IMR-90 (cell line): ENCODE measurements around the gene STXBP4. TPM values are rescaled to one million over a fixed set of nuclear protein-coding genes. Genes with fewer than 3 reads are reported as not detected.

Experiments used
- ATAC-seq: fragments of 200-7000 bp; cut with Tn5 transposase; 2 replicates; pipeline ENCODE4 v1.9.1; 2020; ENCODE audit warnings: low read depth, mild to moderate bottlenecking, moderate library complexity
- BruUV-seq: library from RNA; stranded (reverse); fragments of 400-500 nt; replicated peaks from 2 replicates; lab custom pipeline; 2021; lab: Mats Ljungman, UMichigan
- CTCF ChIA-PET: fragments of 300-600 bp; formaldehyde crosslinking; extraction: SDS; loops from one replicate; lab custom pipeline; 2021; ENCODE audit warnings: antibody characterized with exemption; lab: Yijun Ruan, JAX
- POLR2A ChIA-PET: fragments of 300-600 bp; sonication (Branson Sonifier 250); formaldehyde crosslinking; loops from one replicate; lab custom pipeline; 2022; ENCODE audit warnings: antibody characterized with exemption; ENCODE audit not compliant: unreplicated experiment; lab: Charles Lee
- DNase-seq: peaks from one replicate; pipeline ENCODE4 v3.0.0; 2013
- H2AFZ ChIP-seq: replicated peaks from 2 replicates; pipeline ENCODE3; 2013; ENCODE audit warnings: low read length, mild to moderate bottlenecking; ENCODE audit not compliant: poor library complexity
- H2AK5ac ChIP-seq: 2 replicates; pipeline ENCODE4 v1.6.1; 2013; ENCODE audit warnings: low read depth, low read length, inconsistent platforms
- H2AK9ac ChIP-seq: replicated peaks from 2 replicates; pipeline ENCODE3; 2013; ENCODE audit warnings: mild to moderate bottlenecking, low read depth, low read length, moderate library complexity; ENCODE audit not compliant: poor library complexity
- H2BK120ac ChIP-seq: 2 replicates; pipeline ENCODE4 v1.6.1; 2013; ENCODE audit warnings: low read depth, low read length, inconsistent platforms
- H2BK15ac ChIP-seq: 3 replicates; pipeline ENCODE4 v1.6.1; 2013; ENCODE audit warnings: low read depth, low read length, inconsistent platforms
- H2BK20ac ChIP-seq: 2 replicates; pipeline ENCODE4 v1.6.1; 2013; ENCODE audit warnings: low read depth, mild to moderate bottlenecking, inconsistent platforms, low read length, moderate library complexity
- H2BK5ac ChIP-seq: 2 replicates; pipeline ENCODE4 v1.6.1; 2013; ENCODE audit warnings: mild to moderate bottlenecking, low read depth, low read length, inconsistent platforms; ENCODE audit not compliant: poor library complexity, severe bottlenecking
- H3K14ac ChIP-seq: replicated peaks from 2 replicates; pipeline ENCODE4 v1.6.1; 2013; ENCODE audit warnings: low read depth, low read length, inconsistent platforms
- H3K18ac ChIP-seq: 2 replicates; pipeline ENCODE4 v1.6.1; 2013; ENCODE audit warnings: low read depth, low read length, control low read depth
- H3K23ac ChIP-seq: 2 replicates; pipeline ENCODE4 v1.6.1; 2013; ENCODE audit warnings: low read depth, low read length, inconsistent platforms
- H3K27ac ChIP-seq: 2 replicates; pipeline ENCODE4 v1.5.1; 2013; ENCODE audit warnings: mild to moderate bottlenecking, control low read depth, low read length; ENCODE audit not compliant: insufficient read depth
- H3K27me3 ChIP-seq: 2 replicates; pipeline ENCODE4 v1.6.1; 2013; ENCODE audit warnings: low read length; ENCODE audit not compliant: control insufficient read depth, insufficient read depth
- H3K36me3 ChIP-seq: 2 replicates; pipeline ENCODE4 v1.6.1; 2013; ENCODE audit warnings: low read length, mixed read lengths; ENCODE audit not compliant: control insufficient read depth, insufficient read depth
- H3K4ac ChIP-seq: 2 replicates; pipeline ENCODE4 v1.6.1; 2013; ENCODE audit warnings: low read depth, low read length, inconsistent platforms
- H3K4me1 ChIP-seq: 2 replicates; pipeline ENCODE4 v1.6.1; 2013; ENCODE audit warnings: low read length, mixed read lengths; ENCODE audit not compliant: control insufficient read depth, insufficient read depth
- H3K4me2 ChIP-seq: 2 replicates; pipeline ENCODE4 v1.6.1; 2013; ENCODE audit warnings: low read depth, mild to moderate bottlenecking, control low read depth, low read length, moderate library complexity
- H3K4me3 ChIP-seq: 2 replicates; pipeline ENCODE4 v1.5.1; 2013; ENCODE audit warnings: low read depth, mild to moderate bottlenecking, control low read depth, low read length, moderate library complexity; ENCODE audit not compliant: insufficient read depth
- H3K56ac ChIP-seq: 2 replicates; pipeline ENCODE4 v1.6.1; 2013; ENCODE audit warnings: low read length, inconsistent platforms; ENCODE audit not compliant: insufficient read depth; ENCODE audit errors: extremely low read depth
- H3K79me1 ChIP-seq, 2 experiments: 2 replicates each; pipeline ENCODE4 v1.6.1; 2013; ENCODE audit warnings: low read length in 2 of 2, inconsistent platforms in 1 of 2, low read depth in 1 of 2
- H3K9ac ChIP-seq: 2 replicates; pipeline ENCODE4 v1.6.1; 2013; ENCODE audit warnings: low read depth, low read length, control low read depth
- H3K9me1 ChIP-seq: 2 replicates; pipeline ENCODE4 v1.6.1; 2013; ENCODE audit warnings: low read length, inconsistent platforms; ENCODE audit not compliant: insufficient read depth
- H3K9me3 ChIP-seq: 2 replicates; pipeline ENCODE4 v1.6.1; 2013; ENCODE audit warnings: low read length; ENCODE audit not compliant: control insufficient read depth, insufficient read depth
- H4K20me1 ChIP-seq: 2 replicates; pipeline ENCODE4 v1.6.1; 2013; ENCODE audit warnings: low read length, inconsistent platforms; ENCODE audit not compliant: insufficient read depth
- H4K5ac ChIP-seq: 2 replicates; pipeline ENCODE4 v1.6.1; 2013; ENCODE audit warnings: mild to moderate bottlenecking, low read depth, low read length, control low read depth
- H4K8ac ChIP-seq, 2 experiments: 2 replicates each; pipeline ENCODE4 v1.6.1; 2013; ENCODE audit warnings: low read depth in 2 of 2, low read length in 2 of 2, control low read depth in 1 of 2, inconsistent platforms in 1 of 2
- H4K91ac ChIP-seq: 2 replicates; pipeline ENCODE4 v1.6.1; 2013; ENCODE audit warnings: low read depth, low read length, inconsistent platforms; ENCODE audit not compliant: insufficient read depth
- CHD1 ChIP-seq: IDR thresholded peaks from 2 replicates; pipeline ENCODE4 v1.6.1; 2012; ENCODE audit warnings: low read depth, low read length, improper control_type of control experiment
- MAFK ChIP-seq: IDR thresholded peaks from 2 replicates; pipeline ENCODE4 v1.6.1; 2012; ENCODE audit warnings: low read depth, low read length, improper control_type of control experiment
- POLR2A ChIP-seq: IDR thresholded peaks from 2 replicates; pipeline ENCODE4 v1.6.1; 2012; ENCODE audit warnings: mild to moderate bottlenecking, low read depth, low read length
- RAD21 ChIP-seq: IDR thresholded peaks from 2 replicates; pipeline ENCODE4 v1.6.1; 2012; ENCODE audit warnings: low read length, improper control_type of control experiment
- SMC3 ChIP-seq: fragments of 150-350 bp; IDR thresholded peaks from 2 replicates; pipeline ENCODE4 v1.6.1; 2016; ENCODE audit warnings: low read depth, mild to moderate bottlenecking, antibody characterized with exemption, low read length, moderate library complexity
- WGBS, 2 experiments: methylation state at CpG; one replicate each; pipeline versions ENCODE4 v1.1.5 to v1.1.7; 2013; ENCODE audit warnings: missing lambda C conversion rate in 2 of 2; ENCODE audit not compliant: insufficient read length in 1 of 2; ENCODE audit errors: extremely low coverage in 2 of 2; 5-methylcytosine and 5-hydroxymethylcytosine counted together
- dilution Hi-C: fragments of 300-500 bp; cut with HindIII; formaldehyde crosslinking; loops from one replicate; pipeline ENCODE4 v1.14.3; 2018; ENCODE audit warnings: low sequenced_read_pairs; ENCODE audit not compliant: unreplicated experiment
- in situ Hi-C: fragments of 300-500 bp; cut with MboI; formaldehyde crosslinking; loops from 3 replicates; pipeline ENCODE4 v1.14.3; 2019; ENCODE audit warnings: low sequenced_read_pairs, inconsistent platforms, mixed read lengths
- intact Hi-C: fragments of 100-400 bp; cut with micrococcal nuclease; formaldehyde crosslinking; loops from 2 replicates; pipeline ENCODE4 v1.10.0; 2022
- polyA plus RNA-seq, 3 experiments: library from polyadenylated mRNA; depleted of rRNA; stranded (reverse); fragments of >200 nt; gene quantifications; 2 replicates each; pipeline ENCODE4 v1.2.3, GENCODE V29; 2012; ENCODE audit warnings: low replicate concordance in 1 of 3
- total RNA-seq: library from RNA; depleted of rRNA; stranded (reverse); fragments of >200 nt; gene quantifications from 2 replicates; pipeline ENCODE4 v1.2.3, GENCODE V29; 2012
- TF ChIP-seq, protein P1 (sequence below): fragments of 150-350 bp; IDR thresholded peaks from 2 replicates; pipeline ENCODE4 v1.6.1; 2017; ENCODE audit warnings: mild to moderate bottlenecking, antibody characterized with exemption, low read length, low read depth
- TF ChIP-seq, protein P2 (sequence below): fragments of 150-350 bp; IDR thresholded peaks from 2 replicates; pipeline ENCODE4 v1.6.1; 2016; ENCODE audit warnings: low read depth, mild to moderate bottlenecking, low read length, moderate library complexity, borderline replicate concordance

Gene STXBP4
- total and polyA plus RNA-seq, 2 of the 4 experiments (the other 2 are of a cell fraction): 4.1 to 20.4 TPM

DNA sequence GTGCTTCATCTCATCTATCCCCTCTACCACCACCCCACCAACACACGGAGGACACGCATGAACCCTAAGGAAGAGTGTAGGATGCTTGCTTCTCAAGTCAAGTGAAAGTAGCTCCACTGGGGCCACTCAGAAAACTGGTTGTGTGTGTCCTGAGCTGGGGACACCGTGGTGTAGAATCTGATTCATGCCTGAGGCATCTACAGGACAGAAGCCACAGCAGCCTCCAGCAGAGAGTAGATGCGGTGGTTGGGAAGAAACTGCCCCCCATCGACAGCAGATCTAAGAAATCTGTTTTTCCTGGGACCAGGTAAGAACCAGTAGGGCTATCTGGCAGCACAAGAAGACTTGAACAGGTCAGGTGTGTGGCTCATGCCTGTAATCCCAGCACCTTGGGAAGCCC, 244.3 kb downstream of the STXBP4 start:
- H3K56ac ChIP-seq: no peak overlapping the region
- H3K18ac ChIP-seq: no peak overlapping the region
- no peak overlapping the region for H4K5ac ChIP-seq
- WGBS, 2 experiments: 75% methylated on average over 3 of the region's 5 CpGs; no CpG with 5 or more reads in 1 of the 2 experiments
- BruUV-seq: no TSS peak
- H3K23ac ChIP-seq: no peak overlapping the region
- ChIA-PET CTCF (no interaction called here), POLR2A (no interaction called here)
- no peaks in the 10 kb centered on the region for H3K27me3 ChIP-seq
- H3K9me1 ChIP-seq: no peaks in the 10 kb centered on the region
- H2BK15ac ChIP-seq: no peak overlapping the region
- DNase-seq (no peak), ATAC-seq (no peak)
- no peak overlapping the region for H3K4ac ChIP-seq
- H2BK20ac ChIP-seq: no peak overlapping the region
- H3K9ac ChIP-seq: no peak overlapping the region
- H2AK5ac ChIP-seq: no peak overlapping the region
- intact Hi-C loops (no loop called here), in situ Hi-C loops (no loop called here), dilution Hi-C loops (no loop called here)
- no peak overlapping the region for H3K27ac ChIP-seq
- H2BK120ac ChIP-seq: no peak overlapping the region
- H2AFZ ChIP-seq: no peak overlapping the region
- H2AK9ac ChIP-seq: no peak overlapping the region
- no peak overlapping the region for H4K8ac ChIP-seq
- no peak overlapping the region for H2BK5ac ChIP-seq
- no peak overlapping the region for H3K4me3 ChIP-seq
- H3K4me1 ChIP-seq: no peaks in the 10 kb centered on the region
- H3K9me3 ChIP-seq: no peaks in the 10 kb centered on the region
- H3K4me2 ChIP-seq: no peak overlapping the region
- H3K79me1 ChIP-seq: no peaks in the 10 kb centered on the region
- no peak overlapping the region for H3K14ac ChIP-seq
- no peak overlapping the region for H4K91ac ChIP-seq
- no peaks in the 10 kb centered on the region for H3K36me3 ChIP-seq
- H4K20me1 ChIP-seq: no peaks in the 10 kb centered on the region
- TF ChIP-seq SMC3 (no peak), RAD21 (no peak), POLR2A (no peak), CHD1 (no peak), MAFK (no peak)
- TF ChIP-seq, protein P1, sequence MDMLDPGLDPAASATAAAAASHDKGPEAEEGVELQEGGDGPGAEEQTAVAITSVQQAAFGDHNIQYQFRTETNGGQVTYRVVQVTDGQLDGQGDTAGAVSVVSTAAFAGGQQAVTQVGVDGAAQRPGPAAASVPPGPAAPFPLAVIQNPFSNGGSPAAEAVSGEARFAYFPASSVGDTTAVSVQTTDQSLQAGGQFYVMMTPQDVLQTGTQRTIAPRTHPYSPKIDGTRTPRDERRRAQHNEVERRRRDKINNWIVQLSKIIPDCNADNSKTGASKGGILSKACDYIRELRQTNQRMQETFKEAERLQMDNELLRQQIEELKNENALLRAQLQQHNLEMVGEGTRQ: no peak
- TF ChIP-seq, protein P2, sequence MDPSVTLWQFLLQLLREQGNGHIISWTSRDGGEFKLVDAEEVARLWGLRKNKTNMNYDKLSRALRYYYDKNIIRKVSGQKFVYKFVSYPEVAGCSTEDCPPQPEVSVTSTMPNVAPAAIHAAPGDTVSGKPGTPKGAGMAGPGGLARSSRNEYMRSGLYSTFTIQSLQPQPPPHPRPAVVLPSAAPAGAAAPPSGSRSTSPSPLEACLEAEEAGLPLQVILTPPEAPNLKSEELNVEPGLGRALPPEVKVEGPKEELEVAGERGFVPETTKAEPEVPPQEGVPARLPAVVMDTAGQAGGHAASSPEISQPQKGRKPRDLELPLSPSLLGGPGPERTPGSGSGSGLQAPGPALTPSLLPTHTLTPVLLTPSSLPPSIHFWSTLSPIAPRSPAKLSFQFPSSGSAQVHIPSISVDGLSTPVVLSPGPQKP: no peak
